IMR-90 (cell line): ENCODE data around the gene DOCK9. TPM values are rescaled to one million over a fixed set of nuclear protein-coding genes. Genes with fewer than 3 reads are reported as not detected.

Source experiments
- ATAC-seq: fragments of 200-7000 bp; cut with Tn5 transposase; 2 replicates; pipeline ENCODE4 v1.9.1; 2020; ENCODE audit warnings: low read depth, mild to moderate bottlenecking, moderate library complexity
- BruUV-seq: library from RNA; stranded (reverse); fragments of 400-500 nt; replicated peaks from 2 replicates; lab custom pipeline; 2021; lab: Mats Ljungman, UMichigan
- CTCF ChIA-PET: fragments of 300-600 bp; formaldehyde crosslinking; extraction: SDS; loops from one replicate; lab custom pipeline; 2021; ENCODE audit warnings: antibody characterized with exemption; lab: Yijun Ruan, JAX
- POLR2A ChIA-PET: fragments of 300-600 bp; sonication (Branson Sonifier 250); formaldehyde crosslinking; loops from one replicate; lab custom pipeline; 2022; ENCODE audit warnings: antibody characterized with exemption; ENCODE audit not compliant: unreplicated experiment; lab: Charles Lee
- DNase-seq: peaks from one replicate; pipeline ENCODE4 v3.0.0; 2013
- H2AFZ ChIP-seq: replicated peaks from 2 replicates; pipeline ENCODE3; 2013; ENCODE audit warnings: low read length, mild to moderate bottlenecking; ENCODE audit not compliant: poor library complexity
- H2AK5ac ChIP-seq: 2 replicates; pipeline ENCODE4 v1.6.1; 2013; ENCODE audit warnings: low read depth, low read length, inconsistent platforms
- H2AK9ac ChIP-seq: replicated peaks from 2 replicates; pipeline ENCODE3; 2013; ENCODE audit warnings: mild to moderate bottlenecking, low read depth, low read length, moderate library complexity; ENCODE audit not compliant: poor library complexity
- H2BK120ac ChIP-seq: 2 replicates; pipeline ENCODE4 v1.6.1; 2013; ENCODE audit warnings: low read depth, low read length, inconsistent platforms
- H2BK15ac ChIP-seq: 3 replicates; pipeline ENCODE4 v1.6.1; 2013; ENCODE audit warnings: low read depth, low read length, inconsistent platforms
- H2BK20ac ChIP-seq: 2 replicates; pipeline ENCODE4 v1.6.1; 2013; ENCODE audit warnings: low read depth, mild to moderate bottlenecking, inconsistent platforms, low read length, moderate library complexity
- H2BK5ac ChIP-seq: 2 replicates; pipeline ENCODE4 v1.6.1; 2013; ENCODE audit warnings: mild to moderate bottlenecking, low read depth, low read length, inconsistent platforms; ENCODE audit not compliant: poor library complexity, severe bottlenecking
- H3K14ac ChIP-seq: replicated peaks from 2 replicates; pipeline ENCODE4 v1.6.1; 2013; ENCODE audit warnings: low read depth, low read length, inconsistent platforms
- H3K18ac ChIP-seq: 2 replicates; pipeline ENCODE4 v1.6.1; 2013; ENCODE audit warnings: low read depth, low read length, control low read depth
- H3K23ac ChIP-seq: 2 replicates; pipeline ENCODE4 v1.6.1; 2013; ENCODE audit warnings: low read depth, low read length, inconsistent platforms
- H3K27ac ChIP-seq: 2 replicates; pipeline ENCODE4 v1.5.1; 2013; ENCODE audit warnings: mild to moderate bottlenecking, control low read depth, low read length; ENCODE audit not compliant: insufficient read depth
- H3K27me3 ChIP-seq: 2 replicates; pipeline ENCODE4 v1.6.1; 2013; ENCODE audit warnings: low read length; ENCODE audit not compliant: control insufficient read depth, insufficient read depth
- H3K36me3 ChIP-seq: 2 replicates; pipeline ENCODE4 v1.6.1; 2013; ENCODE audit warnings: low read length, mixed read lengths; ENCODE audit not compliant: control insufficient read depth, insufficient read depth
- H3K4ac ChIP-seq: 2 replicates; pipeline ENCODE4 v1.6.1; 2013; ENCODE audit warnings: low read depth, low read length, inconsistent platforms
- H3K4me1 ChIP-seq: 2 replicates; pipeline ENCODE4 v1.6.1; 2013; ENCODE audit warnings: low read length, mixed read lengths; ENCODE audit not compliant: control insufficient read depth, insufficient read depth
- H3K4me2 ChIP-seq: 2 replicates; pipeline ENCODE4 v1.6.1; 2013; ENCODE audit warnings: low read depth, mild to moderate bottlenecking, control low read depth, low read length, moderate library complexity
- H3K4me3 ChIP-seq: 2 replicates; pipeline ENCODE4 v1.5.1; 2013; ENCODE audit warnings: low read depth, mild to moderate bottlenecking, control low read depth, low read length, moderate library complexity; ENCODE audit not compliant: insufficient read depth
- H3K56ac ChIP-seq: 2 replicates; pipeline ENCODE4 v1.6.1; 2013; ENCODE audit warnings: low read length, inconsistent platforms; ENCODE audit not compliant: insufficient read depth; ENCODE audit errors: extremely low read depth
- H3K79me1 ChIP-seq, 2 experiments: 2 replicates each; pipeline ENCODE4 v1.6.1; 2013; ENCODE audit warnings: low read length in 2 of 2, inconsistent platforms in 1 of 2, low read depth in 1 of 2
- H3K9ac ChIP-seq: 2 replicates; pipeline ENCODE4 v1.6.1; 2013; ENCODE audit warnings: low read depth, low read length, control low read depth
- H3K9me1 ChIP-seq: 2 replicates; pipeline ENCODE4 v1.6.1; 2013; ENCODE audit warnings: low read length, inconsistent platforms; ENCODE audit not compliant: insufficient read depth
- H3K9me3 ChIP-seq: 2 replicates; pipeline ENCODE4 v1.6.1; 2013; ENCODE audit warnings: low read length; ENCODE audit not compliant: control insufficient read depth, insufficient read depth
- H4K20me1 ChIP-seq: 2 replicates; pipeline ENCODE4 v1.6.1; 2013; ENCODE audit warnings: low read length, inconsistent platforms; ENCODE audit not compliant: insufficient read depth
- H4K5ac ChIP-seq: 2 replicates; pipeline ENCODE4 v1.6.1; 2013; ENCODE audit warnings: mild to moderate bottlenecking, low read depth, low read length, control low read depth
- H4K8ac ChIP-seq, 2 experiments: 2 replicates each; pipeline ENCODE4 v1.6.1; 2013; ENCODE audit warnings: low read depth in 2 of 2, low read length in 2 of 2, control low read depth in 1 of 2, inconsistent platforms in 1 of 2
- H4K91ac ChIP-seq: 2 replicates; pipeline ENCODE4 v1.6.1; 2013; ENCODE audit warnings: low read depth, low read length, inconsistent platforms; ENCODE audit not compliant: insufficient read depth
- BHLHE40 ChIP-seq: fragments of 150-350 bp; IDR thresholded peaks from 2 replicates; pipeline ENCODE4 v1.6.1; 2016; ENCODE audit warnings: mild to moderate bottlenecking, low read depth, low read length
- CEBPB ChIP-seq: IDR thresholded peaks from 2 replicates; pipeline ENCODE4 v1.6.1; 2012; ENCODE audit warnings: low read depth, low read length, improper control_type of control experiment
- CHD1 ChIP-seq: IDR thresholded peaks from 2 replicates; pipeline ENCODE4 v1.6.1; 2012; ENCODE audit warnings: low read depth, low read length, improper control_type of control experiment
- CTCF ChIP-seq: conservative IDR thresholded peaks from 2 replicates; pipeline ENCODE4 v1.5.1; 2012; ENCODE audit warnings: mild to moderate bottlenecking, low read depth, low read length, improper control_type of control experiment
- ELK1 ChIP-seq: fragments of 150-350 bp; IDR thresholded peaks from 2 replicates; pipeline ENCODE4 v1.6.1; 2016; ENCODE audit warnings: low read depth, mild to moderate bottlenecking, low read length, moderate library complexity, borderline replicate concordance
- FOS ChIP-seq: fragments of 150-350 bp; IDR thresholded peaks from 2 replicates; pipeline ENCODE4 v1.6.1; 2016; ENCODE audit warnings: low read depth, low read length
- MAFK ChIP-seq: IDR thresholded peaks from 2 replicates; pipeline ENCODE4 v1.6.1; 2012; ENCODE audit warnings: low read depth, low read length, improper control_type of control experiment
- MAZ ChIP-seq: IDR thresholded peaks from 2 replicates; pipeline ENCODE4 v1.6.1; 2012; ENCODE audit warnings: low read depth, mild to moderate bottlenecking, low read length, improper control_type of control experiment, moderate library complexity, borderline replicate concordance
- MXI1 ChIP-seq: IDR thresholded peaks from 2 replicates; pipeline ENCODE4 v1.6.1; 2012; ENCODE audit warnings: low read depth, mild to moderate bottlenecking, low read length, moderate library complexity, borderline replicate concordance
- NFE2L2 ChIP-seq: fragments of 150-350 bp; IDR thresholded peaks from 2 replicates; pipeline ENCODE4 v1.6.1; 2016; ENCODE audit warnings: low read depth, mild to moderate bottlenecking, low read length
- POLR2A ChIP-seq: IDR thresholded peaks from 2 replicates; pipeline ENCODE4 v1.6.1; 2012; ENCODE audit warnings: mild to moderate bottlenecking, low read depth, low read length
- RAD21 ChIP-seq: IDR thresholded peaks from 2 replicates; pipeline ENCODE4 v1.6.1; 2012; ENCODE audit warnings: low read length, improper control_type of control experiment
- RCOR1 ChIP-seq: IDR thresholded peaks from 2 replicates; pipeline ENCODE4 v1.6.1; 2012; ENCODE audit warnings: mild to moderate bottlenecking, low read length, improper control_type of control experiment; ENCODE audit not compliant: insufficient replicate concordance
- RFX5 ChIP-seq: IDR thresholded peaks from 2 replicates; pipeline ENCODE4 v1.8.0; 2012; ENCODE audit warnings: low read depth, mild to moderate bottlenecking, low read length, moderate library complexity
- SMC3 ChIP-seq: fragments of 150-350 bp; IDR thresholded peaks from 2 replicates; pipeline ENCODE4 v1.6.1; 2016; ENCODE audit warnings: low read depth, mild to moderate bottlenecking, antibody characterized with exemption, low read length, moderate library complexity
- USF2 ChIP-seq: fragments of 150-350 bp; IDR thresholded peaks from 2 replicates; pipeline ENCODE4 v1.6.1; 2017; ENCODE audit warnings: mild to moderate bottlenecking, antibody characterized with exemption, low read length, low read depth
- WGBS, 2 experiments: methylation state at CpG; one replicate each; pipeline versions ENCODE4 v1.1.5 to v1.1.7; 2013; ENCODE audit warnings: missing lambda C conversion rate in 2 of 2; ENCODE audit not compliant: insufficient read length in 1 of 2; ENCODE audit errors: extremely low coverage in 2 of 2; 5-methylcytosine and 5-hydroxymethylcytosine counted together
- dilution Hi-C: fragments of 300-500 bp; cut with HindIII; formaldehyde crosslinking; loops from one replicate; pipeline ENCODE4 v1.14.3; 2018; ENCODE audit warnings: low sequenced_read_pairs; ENCODE audit not compliant: unreplicated experiment
- in situ Hi-C: fragments of 300-500 bp; cut with MboI; formaldehyde crosslinking; loops from 3 replicates; pipeline ENCODE4 v1.14.3; 2019; ENCODE audit warnings: low sequenced_read_pairs, inconsistent platforms, mixed read lengths
- intact Hi-C: fragments of 100-400 bp; cut with micrococcal nuclease; formaldehyde crosslinking; loops from 2 replicates; pipeline ENCODE4 v1.10.0; 2022
- polyA plus RNA-seq, 3 experiments: library from polyadenylated mRNA; depleted of rRNA; stranded (reverse); fragments of >200 nt; gene quantifications; 2 replicates each; pipeline ENCODE4 v1.2.3, GENCODE V29; 2012; ENCODE audit warnings: low replicate concordance in 1 of 3
- total RNA-seq: library from RNA; depleted of rRNA; stranded (reverse); fragments of >200 nt; gene quantifications from 2 replicates; pipeline ENCODE4 v1.2.3, GENCODE V29; 2012

Gene DOCK9
- total and polyA plus RNA-seq, 2 of the 4 experiments (the other 2 are of a cell fraction): 4.8 to 7.2 TPM

GRCh38 chr13:98851276-98851675, 126.6 kb downstream of the DOCK9 start:
- no peaks in the 10 kb centered on the region for H3K4me1 ChIP-seq

More at GRCh38 chr13:98851276-98851675, 126.6 kb downstream of the DOCK9 start:
- Histone ChIP-seq H2BK20ac (no peak overlapping the region), H3K4me3 (no peak overlapping the region), H3K18ac (no peak overlapping the region), H4K20me1 (no peaks in the 10 kb centered on the region), H2BK120ac (no peak overlapping the region), H4K91ac (no peak overlapping the region), H3K9me3 (no peaks in the 10 kb centered on the region), H3K27ac (no peak overlapping the region), H3K9ac (no peak overlapping the region), H2BK5ac (no peak overlapping the region), H3K9me1 (peaks cover 9% of the 10 kb centered on the region; the same call in 1 of the 2 replicates), H3K36me3 (no peaks in the 10 kb centered on the region), H2BK15ac (no peak overlapping the region), H3K27me3 (no peaks in the 10 kb centered on the region), H3K56ac (no peak overlapping the region), H3K79me1 (no peaks in the 10 kb centered on the region), H3K4ac (no peak overlapping the region), H3K23ac (no peak overlapping the region), H2AFZ (no peak overlapping the region), H3K14ac (no peak overlapping the region), H2AK5ac (no peak overlapping the region), H2AK9ac (no peak overlapping the region), H3K4me2 (no peak overlapping the region), H4K5ac (no peak overlapping the region), H4K8ac (no peak overlapping the region)
- WGBS, 2 experiments: no CpG with 5 or more reads among the region's 6 CpGs
- CTCF ChIA-PET: no interaction called here
- in situ Hi-C loops: no loop called here
- intact Hi-C loops: no loop called here
- no TSS peak for BruUV-seq
- no peak for DNase-seq
- POLR2A ChIA-PET: no interaction called here
- TF ChIP-seq USF2 (no peak), MXI1 (no peak), MAZ (no peak), SMC3 (no peak), BHLHE40 (no peak), CEBPB (no peak), MAFK (no peak), CHD1 (no peak), ELK1 (no peak), POLR2A (no peak), RCOR1 (no peak), FOS (no peak), RAD21 (no peak), NFE2L2 (no peak), CTCF (no peak), RFX5 (no peak)
- no peak for ATAC-seq
- dilution Hi-C loops: no loop called here
